Natural killer cell (primary cell): ENCODE results near the gene GHITM. TPM values are rescaled to one million over a fixed set of nuclear protein-coding genes. Genes with fewer than 3 reads are reported as not detected.

Source experiments
- ATAC-seq, 3 donors: fragments of 150-1000 bp in 2 of 3; fragments of 200-7000 bp in 1 of 3; cut with Tn5 transposase; 1 replicate in 1 of 3; 2 replicates in 2 of 3; pipeline ENCODE4 v1.10.0; 2021; ENCODE audit warnings: mild to moderate bottlenecking in 2 of 3, moderate library complexity in 2 of 3
- DNase-seq, 2 donors: peaks; one replicate each; pipeline versions ENCODE4 v3.0.0 to v3.0.0-alpha.2; 2013 to 2021; ENCODE audit warnings: mixed read lengths in 1 of 2
- H3K27ac ChIP-seq: one replicate; pipeline ENCODE4 v1.5.1; 2013; ENCODE audit warnings: mild to moderate bottlenecking, low read length
- H3K27me3 ChIP-seq: one replicate; pipeline ENCODE4 v1.6.1; 2013; ENCODE audit warnings: low read length; ENCODE audit not compliant: control insufficient read depth, insufficient read depth
- H3K36me3 ChIP-seq: one replicate; pipeline ENCODE4 v1.6.1; 2013; ENCODE audit warnings: low read length; ENCODE audit not compliant: control insufficient read depth, insufficient read depth
- H3K4me1 ChIP-seq: one replicate; pipeline ENCODE4 v1.6.1; 2013; ENCODE audit warnings: low read length; ENCODE audit not compliant: control insufficient read depth, insufficient read depth
- H3K4me3 ChIP-seq: one replicate; pipeline ENCODE4 v1.5.1; 2013; ENCODE audit warnings: low read length
- H3K9me3 ChIP-seq: one replicate; pipeline ENCODE4 v1.6.1; 2013; ENCODE audit warnings: low read length; ENCODE audit not compliant: control insufficient read depth, insufficient read depth
- H3K27ac Mint-ChIP-seq, 2 donors: one replicate each; pipeline ENCODE4 v1.8.0; 2022; ENCODE audit warnings: mild to moderate bottlenecking in 2 of 2, mixed read lengths in 2 of 2, moderate library complexity in 1 of 2
- H3K27me3 Mint-ChIP-seq, 2 donors: one replicate each; pipeline ENCODE4 v1.8.0; 2022; ENCODE audit warnings: low read depth in 2 of 2, mixed read lengths in 2 of 2
- H3K36me3 Mint-ChIP-seq: one replicate; pipeline ENCODE4 v1.8.0; 2022; ENCODE audit warnings: mixed read lengths
- H3K4me1 Mint-ChIP-seq, 2 donors: one replicate each; pipeline ENCODE4 v1.8.0; 2022; ENCODE audit warnings: mixed read lengths in 2 of 2
- H3K4me3 Mint-ChIP-seq: one replicate; pipeline ENCODE4 v1.8.0; 2022; ENCODE audit warnings: mild to moderate bottlenecking, moderate library complexity, mixed read lengths
- H3K9me3 Mint-ChIP-seq, 2 donors: one replicate each; pipeline ENCODE4 v1.8.0; 2022; ENCODE audit warnings: mixed read lengths in 2 of 2
- WGBS: methylation state at CpG from one replicate; pipeline ENCODE4 v1.1.7; 2013; ENCODE audit warnings: missing lambda C conversion rate; ENCODE audit not compliant: insufficient coverage; 5-methylcytosine and 5-hydroxymethylcytosine counted together
- intact Hi-C: fragments of 100-400 bp; cut with micrococcal nuclease; formaldehyde crosslinking; loops from one replicate; pipeline ENCODE4 v1.14.2; 2022
- total RNA-seq, 4 donors: library from RNA; stranded (reverse); fragments of 120-200 nt in 1 of 4; gene quantifications; one replicate each; pipeline versions ENCODE4 v1.2.3 to v1.2.4, GENCODE V29; 2013 to 2022
- TF ChIP-seq, protein P1 (sequence below): fragments of 200-600 bp; IDR thresholded peaks from one replicate; pipeline ENCODE4 v1.8.0; 2022; ENCODE audit warnings: antibody characterized with exemption

Gene GHITM
- total RNA-seq, 3 donors from 2014 or later (not counting 1 experiment from before 2014, with no cell fraction given) = 84.3 to 89.3 (median 87.9) TPM

DNA sequence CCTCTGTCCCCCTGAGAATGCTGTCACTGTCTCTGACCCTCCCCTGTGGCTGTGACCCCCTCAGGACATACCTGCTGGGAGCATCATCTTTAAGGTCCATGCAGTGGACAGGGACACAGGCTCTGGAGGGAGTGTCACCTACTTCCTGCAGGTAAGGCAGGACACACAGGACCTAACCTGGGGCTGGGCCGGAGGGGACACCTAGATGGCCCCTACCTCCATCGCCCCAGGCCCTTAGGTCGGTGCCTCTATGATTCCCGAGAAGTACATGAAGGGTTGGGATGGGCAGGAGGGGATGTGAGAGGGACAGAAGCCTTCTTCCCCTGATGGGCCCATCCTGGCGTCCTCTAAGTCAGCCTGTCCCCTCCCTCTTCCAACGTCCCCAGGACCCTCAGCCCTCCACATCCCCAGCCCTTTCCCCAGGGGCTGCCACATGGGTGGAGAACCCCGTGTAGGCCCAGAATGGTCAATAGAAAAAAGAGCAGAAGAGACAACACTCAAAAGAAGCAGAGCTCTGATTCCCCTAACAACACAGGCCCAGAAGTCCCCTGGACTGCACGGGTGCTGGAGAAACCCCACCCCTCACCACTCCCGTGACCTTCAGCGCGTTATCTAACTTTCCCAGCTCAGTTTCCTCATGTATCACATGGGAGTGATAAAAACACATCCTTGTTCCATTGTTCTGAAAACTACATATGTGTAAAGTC, 61.4 kb downstream of the GHITM start:
- WGBS = 83% methylated on average over 11 of the region's 11 CpGs
- no peak overlapping the region for H3K4me3 ChIP-seq
- H3K27ac ChIP-seq = no peak overlapping the region
- H3K4me1 Mint-ChIP-seq = peaks cover 0 to 10% of the 10 kb centered on the region in 2 donors
- intact Hi-C loops = no loop called here
- no peak overlapping the region for H3K27ac Mint-ChIP-seq
- TF ChIP-seq, protein P1, sequence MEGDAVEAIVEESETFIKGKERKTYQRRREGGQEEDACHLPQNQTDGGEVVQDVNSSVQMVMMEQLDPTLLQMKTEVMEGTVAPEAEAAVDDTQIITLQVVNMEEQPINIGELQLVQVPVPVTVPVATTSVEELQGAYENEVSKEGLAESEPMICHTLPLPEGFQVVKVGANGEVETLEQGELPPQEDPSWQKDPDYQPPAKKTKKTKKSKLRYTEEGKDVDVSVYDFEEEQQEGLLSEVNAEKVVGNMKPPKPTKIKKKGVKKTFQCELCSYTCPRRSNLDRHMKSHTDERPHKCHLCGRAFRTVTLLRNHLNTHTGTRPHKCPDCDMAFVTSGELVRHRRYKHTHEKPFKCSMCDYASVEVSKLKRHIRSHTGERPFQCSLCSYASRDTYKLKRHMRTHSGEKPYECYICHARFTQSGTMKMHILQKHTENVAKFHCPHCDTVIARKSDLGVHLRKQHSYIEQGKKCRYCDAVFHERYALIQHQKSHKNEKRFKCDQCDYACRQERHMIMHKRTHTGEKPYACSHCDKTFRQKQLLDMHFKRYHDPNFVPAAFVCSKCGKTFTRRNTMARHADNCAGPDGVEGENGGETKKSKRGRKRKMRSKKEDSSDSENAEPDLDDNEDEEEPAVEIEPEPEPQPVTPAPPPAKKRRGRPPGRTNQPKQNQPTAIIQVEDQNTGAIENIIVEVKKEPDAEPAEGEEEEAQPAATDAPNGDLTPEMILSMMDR = no peak
- no peaks in the 10 kb centered on the region for H3K9me3 Mint-ChIP-seq
- DNase-seq = no peak
- H3K36me3 Mint-ChIP-seq = no peaks in the 10 kb centered on the region
- H3K27me3 ChIP-seq = no peaks in the 10 kb centered on the region
- no peaks in the 10 kb centered on the region for H3K27me3 Mint-ChIP-seq
- H3K4me3 Mint-ChIP-seq = no peak overlapping the region
- no peaks in the 10 kb centered on the region for H3K9me3 ChIP-seq
- peaks cover 4% of the 10 kb centered on the region for H3K4me1 ChIP-seq
- H3K36me3 ChIP-seq = no peaks in the 10 kb centered on the region
- no peak for ATAC-seq

DNA sequence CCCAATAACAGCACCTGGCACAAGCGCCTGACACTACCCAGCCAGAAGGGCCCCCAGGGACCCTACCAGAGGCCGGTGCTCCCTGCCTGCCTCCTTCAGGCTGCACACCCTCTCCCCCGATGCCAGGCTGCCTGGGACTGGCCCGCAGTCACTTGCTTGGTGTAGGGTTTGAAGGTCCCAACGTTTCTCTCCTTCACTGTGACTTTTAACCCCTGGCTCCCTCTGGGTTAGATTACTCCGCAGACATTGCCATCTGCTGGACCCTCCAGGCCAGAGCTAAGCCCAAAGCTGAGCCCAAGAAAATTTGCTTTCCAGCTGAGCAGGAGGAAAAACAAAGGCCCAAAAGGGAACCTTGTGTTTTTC, 61.9 kb downstream of the GHITM start:
- DNase-seq (no peak), ATAC-seq (no peak)
- H3K4me1 ChIP-seq = no peaks in the 10 kb centered on the region
- no peak overlapping the region for H3K4me3 Mint-ChIP-seq
- H3K36me3 ChIP-seq = no peaks in the 10 kb centered on the region
- H3K27me3 ChIP-seq = no peaks in the 10 kb centered on the region
- H3K9me3 Mint-ChIP-seq = no peaks in the 10 kb centered on the region
- H3K27ac ChIP-seq = no peak overlapping the region
- TF ChIP-seq, protein P1 = no peak
- 64% methylated on average over 5 of the region's 6 CpGs for WGBS
- no peaks in the 10 kb centered on the region for H3K9me3 ChIP-seq
- H3K27ac Mint-ChIP-seq = no peak overlapping the region
- no peaks in the 10 kb centered on the region for H3K27me3 Mint-ChIP-seq
- H3K4me3 ChIP-seq = no peak overlapping the region
- peaks cover 0 to 12% of the 10 kb centered on the region in 2 donors for H3K4me1 Mint-ChIP-seq
- H3K36me3 Mint-ChIP-seq = no peaks in the 10 kb centered on the region
- intact Hi-C loops = no loop called here

DNA sequence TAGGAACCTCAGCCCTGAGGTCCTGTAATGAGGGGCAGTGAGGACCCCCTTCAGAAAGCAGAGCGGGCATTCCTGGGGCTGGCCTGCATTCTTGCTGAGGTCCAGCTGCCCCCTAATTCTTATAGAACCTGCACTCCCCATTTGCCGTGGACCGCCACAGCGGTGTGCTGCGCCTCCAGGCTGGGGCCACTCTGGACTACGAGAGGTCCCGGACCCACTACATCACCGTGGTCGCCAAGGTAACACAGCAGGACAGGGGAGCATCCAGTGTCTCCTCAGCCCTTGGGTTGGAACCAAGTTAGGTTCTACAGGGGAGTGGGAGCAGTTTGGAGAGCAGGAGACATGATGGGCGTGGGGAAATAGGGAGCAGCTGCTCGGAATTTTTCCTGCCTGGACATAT, 62.4 kb downstream of the GHITM start:
- no peaks in the 10 kb centered on the region for H3K36me3 ChIP-seq
- TF ChIP-seq, protein P1 = no peak
- H3K4me3 ChIP-seq = no peak overlapping the region
- Mint-ChIP-seq H3K4me1 (peaks cover 0 to 12% of the 10 kb centered on the region in 2 donors), H3K27ac (no peak overlapping the region), H3K9me3 (no peaks in the 10 kb centered on the region), H3K36me3 (no peaks in the 10 kb centered on the region), H3K27me3 (no peaks in the 10 kb centered on the region), H3K4me3 (no peak overlapping the region)
- H3K4me1 ChIP-seq = no peaks in the 10 kb centered on the region
- ATAC-seq = no peak
- no peaks in the 10 kb centered on the region for H3K27me3 ChIP-seq
- no peak overlapping the region for H3K27ac ChIP-seq
- 94% methylated on average over 11 of the region's 11 CpGs for WGBS
- no peaks in the 10 kb centered on the region for H3K9me3 ChIP-seq
- DNase-seq = no peak
- intact Hi-C loops = no loop called here

DNA sequence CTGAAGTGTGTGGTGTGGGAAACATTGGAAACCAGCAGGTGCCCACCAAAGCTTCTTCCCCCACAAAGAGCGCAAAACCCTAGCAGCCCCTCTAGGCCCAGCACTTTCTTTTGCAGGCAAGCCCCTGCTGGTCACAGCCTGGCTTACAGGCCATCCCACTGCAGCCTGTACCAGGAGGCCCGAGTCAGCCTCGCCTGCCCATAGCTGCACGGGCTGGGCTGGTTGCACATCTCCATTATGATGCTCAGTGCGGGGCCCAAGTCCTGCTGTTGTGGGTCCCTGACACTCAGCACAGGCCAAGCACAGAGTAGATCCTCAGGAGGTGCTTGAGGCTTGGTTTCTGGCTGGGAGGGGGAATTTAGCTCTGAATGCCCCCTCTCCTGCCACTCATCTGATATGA, 63.0 kb downstream of the GHITM start:
- no peak overlapping the region for H3K4me3 ChIP-seq
- H3K27me3 ChIP-seq = no peaks in the 10 kb centered on the region
- H3K27ac Mint-ChIP-seq = no peak overlapping the region
- peaks cover 0 to 12% of the 10 kb centered on the region in 2 donors for H3K4me1 Mint-ChIP-seq
- intact Hi-C loops = no loop called here
- TF ChIP-seq, protein P1 = no peak
- no peaks in the 10 kb centered on the region for H3K27me3 Mint-ChIP-seq
- H3K36me3 Mint-ChIP-seq = no peaks in the 10 kb centered on the region
- H3K27ac ChIP-seq = no peak overlapping the region
- no peaks in the 10 kb centered on the region for H3K9me3 Mint-ChIP-seq
- H3K36me3 ChIP-seq = no peaks in the 10 kb centered on the region
- H3K4me3 Mint-ChIP-seq = no peak overlapping the region
- H3K4me1 ChIP-seq = no peaks in the 10 kb centered on the region
- DNase-seq (no peak), ATAC-seq (no peak)
- WGBS = 89% methylated on average over 5 of the region's 5 CpGs
- H3K9me3 ChIP-seq = no peaks in the 10 kb centered on the region
